ENCODE measurements around the gene TNFRSF4.

TNFRSF4 gene

DNA sequence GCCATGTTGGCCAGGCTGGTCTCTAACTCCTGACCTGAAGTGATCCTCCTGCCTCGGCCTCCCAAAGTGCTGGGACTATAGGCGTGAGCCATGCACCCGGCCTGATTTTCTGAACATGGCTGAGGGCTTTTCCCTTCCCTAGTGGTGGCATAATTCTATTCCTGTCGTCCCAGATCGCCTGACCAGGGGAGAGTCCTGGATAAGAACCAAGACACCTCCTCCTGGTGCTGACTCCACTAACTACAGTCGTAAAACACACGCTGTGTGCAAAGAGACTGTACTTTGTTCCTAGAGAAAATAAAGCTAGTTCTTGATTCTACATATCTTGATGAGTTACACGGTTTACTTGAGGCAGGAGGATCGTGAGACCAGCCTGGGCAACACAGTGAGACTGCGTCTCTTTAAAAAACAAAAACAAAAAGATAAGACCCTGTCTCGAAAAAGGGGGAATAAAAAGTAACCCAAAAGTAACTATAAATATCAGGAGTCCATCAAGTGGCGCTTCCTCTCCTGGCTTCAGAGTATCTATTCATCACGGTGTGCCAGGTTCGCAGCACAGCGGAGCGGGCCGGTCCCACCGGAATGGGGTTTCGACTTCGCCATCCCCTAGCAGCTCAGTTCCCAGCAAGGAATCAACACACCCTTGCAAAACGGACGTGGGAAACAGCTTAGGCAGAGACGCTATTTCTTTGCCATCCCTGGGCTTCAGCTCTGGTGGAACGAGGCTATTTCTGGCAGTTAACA is 16.9 kb upstream of the TNFRSF4 start:
- H3K36me3 ChIP-seq (ENCODE audit: control insufficient read depth, insufficient read depth, low read length), result peaks cover 34% of the 10 kb centered on the region
- no peaks in the 10 kb centered on the region for H3K4me1 ChIP-seq (ENCODE audit: control insufficient read depth, insufficient read depth, low read length)
- peak overlapping the region; percentile 69 for H3K9ac ChIP-seq (ENCODE audit: low read depth, low read length)
- no peaks in the 10 kb centered on the region for H3K27me3 ChIP-seq (ENCODE audit: control insufficient read depth, insufficient read depth, low read length)
- no peaks in the 10 kb centered on the region for H3K9me3 ChIP-seq (ENCODE audit: control insufficient read depth, insufficient read depth, low read length)
- H3K27ac ChIP-seq (ENCODE audit: low read depth, low read length), result peak overlapping the region; percentile 76
- peak overlapping the region; percentile 89 for H3K4me3 ChIP-seq (ENCODE audit: low read depth, low read length)

DNA sequence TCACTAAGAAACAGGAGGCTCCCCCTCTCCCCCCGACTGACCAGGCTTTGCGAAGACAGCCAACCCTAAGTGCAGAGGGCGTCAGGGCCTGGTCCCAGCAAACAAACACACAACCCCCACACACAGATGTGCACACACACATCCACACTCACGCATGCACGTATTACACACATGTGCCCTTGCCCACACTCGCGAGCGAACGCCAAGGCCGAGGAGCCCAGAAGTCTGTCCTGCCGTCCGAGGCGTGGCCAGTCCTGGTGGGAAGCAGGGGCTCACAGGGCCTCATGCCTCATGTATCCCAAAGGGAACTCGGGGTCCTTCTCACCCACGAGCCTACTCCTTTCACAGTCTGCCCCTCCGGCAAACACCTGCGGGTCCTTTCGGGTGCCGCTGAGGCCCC is 15.8 kb upstream of the TNFRSF4 start:
- no peaks in the 10 kb centered on the region for H3K4me1 ChIP-seq (ENCODE audit: control insufficient read depth, insufficient read depth, low read length)
- H3K36me3 ChIP-seq (ENCODE audit: control insufficient read depth, insufficient read depth, low read length), result peaks cover 39% of the 10 kb centered on the region
- no peak overlapping the region for H3K9ac ChIP-seq (ENCODE audit: low read depth, low read length)
- no peaks in the 10 kb centered on the region for H3K9me3 ChIP-seq (ENCODE audit: control insufficient read depth, insufficient read depth, low read length)
- H3K4me3 ChIP-seq (ENCODE audit: low read depth, low read length), result no peak overlapping the region
- H3K27ac ChIP-seq (ENCODE audit: low read depth, low read length), result no peak overlapping the region
- H3K27me3 ChIP-seq (ENCODE audit: control insufficient read depth, insufficient read depth, low read length), result no peaks in the 10 kb centered on the region

DNA sequence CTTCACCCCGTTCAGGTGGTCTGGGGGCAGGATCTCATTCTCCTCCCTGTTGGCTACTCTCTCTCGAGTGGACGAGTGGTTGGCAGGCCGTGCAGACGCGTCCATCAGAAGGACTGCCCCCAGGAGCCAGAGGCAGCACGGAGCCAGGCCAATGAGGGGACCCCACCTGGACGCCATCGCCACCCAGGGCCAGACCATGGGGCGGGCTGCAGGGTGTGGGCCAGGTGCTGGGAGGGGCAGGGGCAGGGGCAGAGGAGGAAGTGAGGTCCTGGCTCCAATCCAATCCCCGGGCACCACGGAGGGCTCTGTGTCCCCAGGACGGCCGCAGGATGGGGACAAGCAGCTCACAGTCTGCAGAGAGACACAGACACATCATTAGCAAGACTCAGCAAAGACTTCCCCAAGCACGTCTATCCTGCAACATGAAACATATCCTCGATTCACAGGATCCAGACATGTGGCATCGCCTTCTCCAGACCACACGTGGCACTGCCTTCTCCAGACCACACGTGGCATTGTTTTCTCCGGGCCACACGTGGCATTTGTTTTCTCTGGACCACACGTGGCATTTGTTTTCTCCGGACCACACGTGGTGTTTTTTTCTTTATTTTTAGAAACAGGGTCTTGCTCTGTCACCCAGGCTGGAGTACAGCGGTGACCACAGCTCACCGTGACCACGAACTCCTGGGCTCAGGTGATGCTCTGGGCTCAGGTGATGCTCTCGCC is 14.8 kb upstream of the TNFRSF4 start:
- H3K27ac ChIP-seq (ENCODE audit: low read depth, low read length), result no peak overlapping the region
- peaks cover 31% of the 10 kb centered on the region for H3K36me3 ChIP-seq (ENCODE audit: control insufficient read depth, insufficient read depth, low read length)

DNA sequence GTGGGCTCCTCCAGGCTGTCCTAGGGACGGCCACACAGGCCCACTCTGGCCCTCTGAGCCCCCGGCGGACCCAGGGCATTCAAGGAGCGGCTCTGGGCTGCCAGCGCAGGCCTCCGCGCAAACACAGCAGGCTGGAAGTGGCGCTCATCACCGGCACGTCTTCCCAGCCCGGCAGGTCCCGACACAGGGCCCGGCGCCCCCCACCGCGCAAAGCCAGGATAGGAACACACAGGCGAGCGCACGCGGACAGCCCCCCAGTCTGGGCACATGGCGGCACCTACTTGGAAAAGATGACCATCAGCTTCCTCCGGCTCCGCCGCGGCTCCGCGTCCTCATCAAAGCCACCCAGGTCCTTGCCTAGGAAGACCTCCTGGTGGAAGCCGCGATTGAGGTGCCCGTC is 14.2 kb upstream of the TNFRSF4 start:
- no peaks in the 10 kb centered on the region for H3K9me3 ChIP-seq (ENCODE audit: control insufficient read depth, insufficient read depth, low read length)
- no peak overlapping the region for H3K4me3 ChIP-seq (ENCODE audit: low read depth, low read length)
- H3K9ac ChIP-seq (ENCODE audit: low read depth, low read length), result no peak overlapping the region
- H3K4me1 ChIP-seq (ENCODE audit: control insufficient read depth, insufficient read depth, low read length), result no peaks in the 10 kb centered on the region
- no peaks in the 10 kb centered on the region for H3K27me3 ChIP-seq (ENCODE audit: control insufficient read depth, insufficient read depth, low read length)
- peaks cover 32% of the 10 kb centered on the region for H3K36me3 ChIP-seq (ENCODE audit: control insufficient read depth, insufficient read depth, low read length)
- H3K27ac ChIP-seq (ENCODE audit: low read depth, low read length), result no peak overlapping the region

More for the DNA sequence above, 14.8 kb upstream of the TNFRSF4 start:
- Histone ChIP-seq H3K9ac (ENCODE audit: low read depth, low read length) (no peak overlapping the region), H3K4me1 (ENCODE audit: control insufficient read depth, insufficient read depth, low read length) (no peaks in the 10 kb centered on the region), H3K9me3 (ENCODE audit: control insufficient read depth, insufficient read depth, low read length) (no peaks in the 10 kb centered on the region), H3K27me3 (ENCODE audit: control insufficient read depth, insufficient read depth, low read length) (no peaks in the 10 kb centered on the region), H3K4me3 (ENCODE audit: low read depth, low read length) (no peak overlapping the region)

DNA sequence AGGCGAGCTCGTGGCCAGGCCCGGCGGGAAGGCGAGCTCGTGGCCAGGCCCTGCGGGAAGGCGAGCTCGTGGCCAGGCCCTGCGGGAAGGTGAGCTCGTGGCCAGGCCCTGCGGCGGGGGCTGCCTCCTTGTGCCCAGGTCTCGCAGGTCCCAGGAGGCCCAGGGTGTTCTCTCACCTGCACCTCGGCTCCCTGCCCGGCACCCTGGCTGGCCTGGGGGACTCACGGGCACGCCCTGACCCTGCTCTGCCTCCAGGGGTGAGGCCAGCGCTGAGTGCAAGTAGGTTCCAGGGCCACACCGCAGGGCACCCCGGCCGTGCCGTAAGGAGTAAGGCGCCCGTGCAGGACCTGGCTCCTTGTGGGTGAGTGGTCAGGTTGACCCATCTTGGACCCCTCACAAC is 13.4 kb upstream of the TNFRSF4 start:
- H3K9ac ChIP-seq (ENCODE audit: low read depth, low read length), result no peak overlapping the region
- H3K4me1 ChIP-seq (ENCODE audit: control insufficient read depth, insufficient read depth, low read length), result no peaks in the 10 kb centered on the region
- no peak overlapping the region for H3K4me3 ChIP-seq (ENCODE audit: low read depth, low read length)
- H3K36me3 ChIP-seq (ENCODE audit: control insufficient read depth, insufficient read depth, low read length), result peaks cover 40% of the 10 kb centered on the region
- no peaks in the 10 kb centered on the region for H3K9me3 ChIP-seq (ENCODE audit: control insufficient read depth, insufficient read depth, low read length)
- H3K27ac ChIP-seq (ENCODE audit: low read depth, low read length), result no peak overlapping the region
- H3K27me3 ChIP-seq (ENCODE audit: control insufficient read depth, insufficient read depth, low read length), result no peaks in the 10 kb centered on the region

DNA sequence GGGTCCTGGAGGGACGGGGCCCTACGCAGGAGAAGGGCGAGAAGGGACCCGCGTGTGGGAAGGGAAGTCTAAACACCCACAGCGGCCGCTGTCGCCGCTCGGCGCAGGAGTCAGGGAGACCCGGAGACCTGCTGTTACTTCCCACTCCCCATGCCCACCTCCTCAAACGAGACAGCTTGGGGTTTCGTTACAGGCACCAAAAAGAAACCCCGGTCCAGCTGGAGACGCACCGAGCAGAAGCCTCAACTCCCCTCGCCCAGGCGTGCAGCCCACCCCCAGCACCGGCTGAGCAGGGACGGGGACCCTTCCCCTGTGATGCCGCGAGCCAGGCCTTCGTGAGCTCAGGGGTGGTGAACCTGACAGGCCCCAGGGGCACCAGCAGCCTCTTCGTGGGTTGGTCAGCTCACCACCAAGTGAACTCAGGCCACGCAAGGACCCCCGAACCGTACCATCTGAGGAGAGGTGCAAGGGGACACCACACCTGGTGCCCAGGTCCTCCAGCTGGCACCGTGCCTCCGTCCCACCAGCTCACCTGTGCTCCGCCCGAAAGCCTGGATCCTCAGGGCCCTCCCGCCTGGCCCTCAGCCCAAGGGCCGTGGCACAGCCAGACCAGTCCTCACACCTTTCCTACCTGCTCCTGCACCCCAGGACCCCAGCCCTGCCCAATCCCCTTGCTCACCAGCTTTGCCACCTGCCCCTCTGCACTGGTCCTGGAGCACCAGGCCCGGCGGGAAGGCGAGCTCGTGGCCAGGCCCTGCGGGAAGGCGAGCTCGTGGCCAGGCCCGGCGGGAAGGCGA is 12.8 kb upstream of the TNFRSF4 start:
- Histone ChIP-seq H3K9me3 (ENCODE audit: control insufficient read depth, insufficient read depth, low read length) (no peaks in the 10 kb centered on the region), H3K27ac (ENCODE audit: low read depth, low read length) (no peak overlapping the region), H3K36me3 (ENCODE audit: control insufficient read depth, insufficient read depth, low read length) (peaks cover 45% of the 10 kb centered on the region), H3K27me3 (ENCODE audit: control insufficient read depth, insufficient read depth, low read length) (no peaks in the 10 kb centered on the region), H3K9ac (ENCODE audit: low read depth, low read length) (no peak overlapping the region), H3K4me3 (ENCODE audit: low read depth, low read length) (no peak overlapping the region), H3K4me1 (ENCODE audit: control insufficient read depth, insufficient read depth, low read length) (no peaks in the 10 kb centered on the region)

DNA sequence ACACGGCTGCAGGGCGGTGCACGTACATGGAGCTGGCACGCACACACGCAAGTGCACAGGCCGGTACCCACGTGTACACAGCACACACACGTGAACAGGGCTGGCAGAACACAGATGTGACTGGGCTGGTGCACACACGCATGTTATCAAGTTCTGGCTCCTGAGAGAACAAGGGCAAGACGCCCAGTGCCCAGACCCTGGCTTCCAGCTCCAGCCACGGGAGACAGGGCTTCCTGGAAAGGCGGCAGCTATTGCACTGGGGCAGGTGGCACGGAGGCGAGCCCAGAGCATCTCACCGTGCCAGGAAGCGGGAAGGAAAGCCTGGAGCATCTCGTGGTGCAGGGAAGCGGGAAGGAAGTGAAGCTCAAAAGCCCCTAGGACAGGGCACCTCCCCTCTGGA is 12.0 kb upstream of the TNFRSF4 start:
- no peaks in the 10 kb centered on the region for H3K27me3 ChIP-seq (ENCODE audit: control insufficient read depth, insufficient read depth, low read length)
- no peaks in the 10 kb centered on the region for H3K4me1 ChIP-seq (ENCODE audit: control insufficient read depth, insufficient read depth, low read length)
- no peak overlapping the region for H3K4me3 ChIP-seq (ENCODE audit: low read depth, low read length)
- peaks cover 52% of the 10 kb centered on the region for H3K36me3 ChIP-seq (ENCODE audit: control insufficient read depth, insufficient read depth, low read length)
- no peak overlapping the region for H3K9ac ChIP-seq (ENCODE audit: low read depth, low read length)
- H3K27ac ChIP-seq (ENCODE audit: low read depth, low read length), result no peak overlapping the region
- no peaks in the 10 kb centered on the region for H3K9me3 ChIP-seq (ENCODE audit: control insufficient read depth, insufficient read depth, low read length)

DNA sequence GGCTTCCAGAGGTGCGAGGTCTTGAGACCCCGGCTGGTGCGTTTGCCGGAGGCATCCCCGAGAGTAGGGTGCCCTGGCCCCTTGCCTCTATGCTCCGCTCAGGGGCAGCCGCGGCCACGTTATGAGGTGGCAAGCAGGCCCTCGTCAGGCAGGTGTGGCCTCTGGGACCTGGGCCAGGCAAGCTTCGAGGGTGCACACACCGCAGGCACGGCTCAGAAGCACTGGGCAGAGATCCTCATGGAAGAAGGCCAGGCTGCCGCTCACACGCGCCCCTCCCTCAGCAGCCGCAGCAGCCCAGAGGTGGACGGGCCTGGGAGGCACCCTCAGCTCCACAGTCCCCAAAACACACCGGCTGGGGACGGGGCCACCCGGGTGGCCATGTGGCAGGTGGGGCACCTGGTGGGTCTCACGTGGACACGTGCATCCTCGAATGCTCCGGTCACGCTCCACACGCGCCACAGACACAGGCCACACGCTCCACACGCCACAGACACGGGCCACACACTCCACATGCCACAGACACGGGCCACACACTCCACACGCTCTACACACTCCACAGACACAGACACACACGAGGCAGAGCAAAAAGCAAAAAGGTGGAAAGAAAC is 11.4 kb upstream of the TNFRSF4 start:
- no peaks in the 10 kb centered on the region for H3K4me1 ChIP-seq (ENCODE audit: control insufficient read depth, insufficient read depth, low read length)
- H3K36me3 ChIP-seq (ENCODE audit: control insufficient read depth, insufficient read depth, low read length), result peaks cover 57% of the 10 kb centered on the region
- no peak overlapping the region for H3K9ac ChIP-seq (ENCODE audit: low read depth, low read length)
- no peaks in the 10 kb centered on the region for H3K27me3 ChIP-seq (ENCODE audit: control insufficient read depth, insufficient read depth, low read length)
- no peak overlapping the region for H3K27ac ChIP-seq (ENCODE audit: low read depth, low read length)
- H3K4me3 ChIP-seq (ENCODE audit: low read depth, low read length), result no peak overlapping the region
- no peaks in the 10 kb centered on the region for H3K9me3 ChIP-seq (ENCODE audit: control insufficient read depth, insufficient read depth, low read length)

DNA sequence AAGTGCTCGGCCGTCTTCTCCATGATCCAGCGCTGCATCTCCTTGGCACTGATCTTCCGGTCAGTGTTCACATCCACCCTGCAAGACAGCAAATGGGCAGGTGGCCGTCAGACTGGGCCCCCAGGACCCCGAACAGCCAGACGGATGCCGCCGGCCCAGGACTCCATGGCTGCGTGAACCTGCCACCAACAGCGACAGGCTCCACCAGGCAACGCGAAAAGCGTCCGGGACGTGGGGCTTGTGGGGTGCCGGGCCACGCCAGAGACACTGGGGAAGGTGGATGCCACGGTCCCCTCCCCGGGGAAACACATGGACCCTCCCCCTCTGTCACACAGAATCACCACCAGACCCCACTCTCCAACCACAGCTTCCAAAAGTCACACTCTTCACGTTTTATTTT is 9.9 kb upstream of the TNFRSF4 start:
- Histone ChIP-seq H3K9me3 (ENCODE audit: control insufficient read depth, insufficient read depth, low read length) (no peaks in the 10 kb centered on the region), H3K9ac (ENCODE audit: low read depth, low read length) (no peak overlapping the region), H3K27ac (ENCODE audit: low read depth, low read length) (no peak overlapping the region), H3K4me1 (ENCODE audit: control insufficient read depth, insufficient read depth, low read length) (no peaks in the 10 kb centered on the region), H3K4me3 (ENCODE audit: low read depth, low read length) (no peak overlapping the region), H3K36me3 (ENCODE audit: control insufficient read depth, insufficient read depth, low read length) (peaks cover 57% of the 10 kb centered on the region), H3K27me3 (ENCODE audit: control insufficient read depth, insufficient read depth, low read length) (no peaks in the 10 kb centered on the region)

DNA sequence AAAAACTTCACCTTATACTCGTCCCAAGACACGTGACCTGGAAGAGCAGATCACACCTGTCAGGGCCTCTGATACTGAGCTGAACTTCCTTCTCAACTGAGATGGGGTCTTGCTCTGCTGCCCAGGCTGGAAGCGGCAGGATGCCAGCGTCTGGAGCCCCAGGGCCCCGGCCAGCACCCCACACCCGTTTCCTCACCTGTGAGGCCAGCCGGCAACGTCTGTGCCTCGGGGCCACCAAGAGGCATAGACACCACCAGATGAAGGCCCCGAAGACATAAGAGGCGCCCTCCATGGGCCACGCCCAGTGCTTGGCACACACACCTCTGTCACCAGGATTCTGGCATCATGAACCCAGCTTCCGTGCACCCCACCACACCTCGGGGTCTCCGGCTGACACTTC is 9.4 kb upstream of the TNFRSF4 start:
- H3K9me3 ChIP-seq (ENCODE audit: control insufficient read depth, insufficient read depth, low read length), result no peaks in the 10 kb centered on the region
- H3K4me1 ChIP-seq (ENCODE audit: control insufficient read depth, insufficient read depth, low read length), result no peaks in the 10 kb centered on the region
- H3K36me3 ChIP-seq (ENCODE audit: control insufficient read depth, insufficient read depth, low read length), result peaks cover 56% of the 10 kb centered on the region
- H3K27ac ChIP-seq (ENCODE audit: low read depth, low read length), result no peak overlapping the region
- H3K4me3 ChIP-seq (ENCODE audit: low read depth, low read length), result no peak overlapping the region
- H3K9ac ChIP-seq (ENCODE audit: low read depth, low read length), result no peak overlapping the region
- H3K27me3 ChIP-seq (ENCODE audit: control insufficient read depth, insufficient read depth, low read length), result no peaks in the 10 kb centered on the region

Measured in HUES48 (cell line).